ENCODE data around the gene APOL6.

GRCh38 chr22:35711336-35711735 lies 63.1 kb downstream of the APOL6 start:
- TF ChIP-seq CTCF (IDR thresholded peaks at IDR 0.05; ENCODE audit: low read depth, low read length) (no peak), MAX (IDR thresholded peaks at IDR 0.05; ENCODE audit: low read depth, low read length) (no peak)

All from NB4 (cell line).